HG03520 (cell line): ENCODE measurements around the gene LRRC32.

Experiments
- ATAC-seq: cut with Tn5 transposase; IDR thresholded peaks from one replicate; pipeline ENCODE4 v1.9.1; 2021; ENCODE audit warnings: mild to moderate bottlenecking, moderate library complexity; ENCODE audit not compliant: unreplicated experiment

LRRC32 gene

DNA sequence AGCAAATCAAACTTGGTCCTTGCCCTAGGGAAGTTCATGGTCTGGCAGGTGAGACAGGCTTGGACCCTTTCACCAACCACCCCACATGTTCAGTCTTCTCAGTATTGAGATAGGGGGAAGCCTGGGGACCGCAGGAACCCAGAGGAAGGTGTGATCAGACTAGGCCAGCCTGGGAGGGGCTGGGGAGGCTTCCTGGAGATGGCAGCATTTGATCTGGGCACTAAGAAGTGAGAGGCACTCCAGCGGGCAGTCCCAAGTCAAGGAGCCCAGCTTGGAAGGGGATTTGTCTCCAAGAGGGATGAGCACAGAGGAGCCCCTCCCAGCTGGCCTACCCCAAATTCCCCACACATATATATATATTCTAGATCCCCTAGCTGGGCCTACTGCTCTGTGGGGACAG lies 5.4 kb downstream of the LRRC32 start:
- ATAC-seq = no peak

DNA sequence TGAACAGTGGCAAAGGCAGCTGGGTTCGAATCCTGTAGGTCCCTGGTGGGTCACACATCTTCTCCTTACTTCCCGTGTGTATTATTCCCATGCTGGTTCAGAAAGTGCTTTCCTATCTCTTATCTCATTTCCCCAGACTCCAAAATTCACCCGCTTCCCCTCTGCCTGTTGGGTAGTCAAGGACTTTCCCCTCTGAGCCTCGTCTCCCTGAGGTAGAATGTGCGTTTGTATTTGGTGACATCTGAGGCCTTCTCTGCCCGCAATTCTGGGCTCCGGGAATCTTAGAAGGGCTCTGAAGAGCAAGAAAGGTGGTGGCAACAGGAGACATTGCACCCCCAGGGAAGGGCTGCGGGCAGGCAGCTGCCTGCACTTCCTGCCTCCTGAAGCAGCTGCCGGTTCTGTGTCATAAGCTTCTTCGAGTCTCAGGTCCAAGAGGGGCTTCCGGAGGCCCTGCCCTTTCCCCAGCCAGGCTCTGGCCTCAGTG lies 5.9 kb downstream of the LRRC32 start:
- no peak for ATAC-seq

DNA sequence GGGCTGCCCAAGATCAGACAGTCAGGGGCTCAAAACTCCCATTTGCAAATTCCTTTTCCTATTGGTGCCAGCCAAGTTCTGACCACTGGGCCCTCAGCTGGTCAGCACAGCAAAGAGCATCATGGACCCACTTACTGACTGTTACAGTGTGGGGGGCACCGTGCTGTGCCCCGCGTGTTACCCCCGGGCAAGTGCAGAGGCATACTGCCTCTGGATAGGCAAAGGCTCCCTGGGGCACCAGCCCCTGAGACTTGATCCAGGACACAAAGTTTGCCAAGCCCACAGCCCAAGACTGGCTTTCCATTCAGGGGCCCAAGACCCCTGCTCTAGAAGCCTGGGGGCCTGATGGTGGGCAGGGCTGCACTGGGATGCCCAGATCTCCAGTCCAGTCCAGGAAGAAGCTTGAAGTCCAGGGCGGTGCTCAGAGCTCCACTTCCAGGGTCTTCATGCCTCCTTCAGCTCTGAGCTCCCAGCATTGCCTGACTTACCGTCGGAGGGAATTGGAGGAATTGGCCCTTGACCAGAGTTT lies 6.6 kb downstream of the LRRC32 start:
- ATAC-seq = no peak

DNA sequence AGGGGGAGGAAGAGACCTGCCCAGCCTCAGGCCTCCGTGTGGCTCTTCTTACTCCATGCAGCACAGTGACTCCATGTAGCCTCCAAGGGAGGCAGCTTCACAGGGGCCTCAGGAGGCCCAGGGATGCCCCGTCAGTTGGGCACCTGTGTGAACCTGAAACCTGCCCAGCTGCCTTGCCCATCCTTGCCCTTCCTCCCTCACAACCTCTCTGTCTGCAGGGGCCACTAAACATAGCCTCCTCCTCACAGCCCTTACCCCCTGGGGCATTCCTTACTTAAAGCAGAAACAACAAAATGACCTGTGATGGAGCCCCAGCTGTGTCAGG lies 7.1 kb downstream of the LRRC32 start:
- no peak for ATAC-seq

DNA sequence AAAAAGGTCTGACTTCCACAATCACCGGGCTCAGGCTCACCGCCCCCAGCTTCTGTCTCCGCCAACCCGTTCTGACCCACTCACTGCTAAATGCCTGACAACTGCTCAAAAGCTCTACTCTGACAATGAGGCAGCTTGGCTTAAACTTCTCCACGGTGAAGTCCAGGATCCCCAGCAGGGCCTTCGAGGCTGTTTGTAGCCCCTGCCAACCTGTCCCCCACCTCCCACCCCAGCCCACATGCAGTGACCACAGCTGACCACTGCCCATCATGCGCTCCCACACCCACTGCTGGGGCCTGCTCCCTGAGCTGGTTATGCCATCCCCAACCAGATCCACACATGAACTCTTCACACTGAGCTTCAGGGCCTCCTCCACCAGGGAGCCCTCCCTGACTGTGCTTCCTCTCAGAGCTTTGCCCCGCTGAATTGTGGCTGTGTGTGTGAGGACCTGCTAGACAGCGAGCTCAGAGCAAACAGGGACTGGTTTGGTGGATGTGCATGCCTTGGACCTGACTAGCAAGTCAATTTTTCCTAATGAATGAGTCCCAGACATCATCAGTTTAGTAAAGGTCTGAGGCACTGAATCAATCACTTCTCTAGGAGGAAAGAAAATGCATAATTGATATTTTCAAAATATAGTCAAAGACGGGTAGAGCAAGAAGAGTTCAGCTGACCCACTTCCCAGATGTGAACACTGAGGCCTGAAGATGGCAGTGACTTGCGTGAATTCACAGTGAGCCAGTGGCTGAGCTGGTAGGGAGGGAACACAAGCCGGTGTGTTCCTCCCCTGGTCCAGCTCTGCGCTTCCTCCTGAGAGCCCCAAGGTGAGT lies 7.7 kb downstream of the LRRC32 start:
- no peak for ATAC-seq

DNA sequence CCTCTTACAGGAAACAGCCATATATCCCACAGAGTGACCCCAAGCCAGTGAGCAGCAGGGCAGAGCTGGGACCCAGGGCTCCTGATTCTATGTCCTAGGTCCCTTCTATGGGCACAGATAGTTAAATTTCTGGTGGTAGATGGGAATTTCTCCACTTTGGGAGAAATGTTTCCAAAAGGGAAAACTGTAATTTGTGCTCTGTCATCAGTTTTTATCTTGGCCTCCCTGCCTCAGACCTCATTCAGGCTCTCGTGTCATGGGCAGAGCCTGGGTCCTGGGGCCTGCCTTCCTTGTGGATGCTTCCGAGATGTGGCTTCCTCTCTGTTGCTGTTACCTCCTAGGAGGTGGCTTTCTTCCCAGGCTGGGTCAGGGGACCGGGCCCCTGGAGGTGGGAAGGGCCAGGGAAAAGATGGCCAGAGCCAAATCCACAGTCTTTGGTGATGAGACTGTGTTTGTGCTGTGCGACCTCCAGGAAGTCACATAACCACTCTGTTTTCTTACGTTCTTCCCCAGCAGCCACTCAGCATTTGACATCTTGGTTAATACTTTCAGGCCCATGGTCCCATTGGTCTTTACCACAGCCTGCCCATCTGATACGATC lies 8.6 kb downstream of the LRRC32 start:
- no peak for ATAC-seq

GRCh38 chr11:76661306-76661751 lies 9.2 kb downstream of the LRRC32 start:
- no peak for ATAC-seq

GRCh38 chr11:76660533-76661305 lies 9.8 kb downstream of the LRRC32 start:
- no peak for ATAC-seq

- no peak for ATAC-seq
Measured at GRCh38 chr11:76659672-76660532, 10.6 kb downstream of the LRRC32 start.

DNA sequence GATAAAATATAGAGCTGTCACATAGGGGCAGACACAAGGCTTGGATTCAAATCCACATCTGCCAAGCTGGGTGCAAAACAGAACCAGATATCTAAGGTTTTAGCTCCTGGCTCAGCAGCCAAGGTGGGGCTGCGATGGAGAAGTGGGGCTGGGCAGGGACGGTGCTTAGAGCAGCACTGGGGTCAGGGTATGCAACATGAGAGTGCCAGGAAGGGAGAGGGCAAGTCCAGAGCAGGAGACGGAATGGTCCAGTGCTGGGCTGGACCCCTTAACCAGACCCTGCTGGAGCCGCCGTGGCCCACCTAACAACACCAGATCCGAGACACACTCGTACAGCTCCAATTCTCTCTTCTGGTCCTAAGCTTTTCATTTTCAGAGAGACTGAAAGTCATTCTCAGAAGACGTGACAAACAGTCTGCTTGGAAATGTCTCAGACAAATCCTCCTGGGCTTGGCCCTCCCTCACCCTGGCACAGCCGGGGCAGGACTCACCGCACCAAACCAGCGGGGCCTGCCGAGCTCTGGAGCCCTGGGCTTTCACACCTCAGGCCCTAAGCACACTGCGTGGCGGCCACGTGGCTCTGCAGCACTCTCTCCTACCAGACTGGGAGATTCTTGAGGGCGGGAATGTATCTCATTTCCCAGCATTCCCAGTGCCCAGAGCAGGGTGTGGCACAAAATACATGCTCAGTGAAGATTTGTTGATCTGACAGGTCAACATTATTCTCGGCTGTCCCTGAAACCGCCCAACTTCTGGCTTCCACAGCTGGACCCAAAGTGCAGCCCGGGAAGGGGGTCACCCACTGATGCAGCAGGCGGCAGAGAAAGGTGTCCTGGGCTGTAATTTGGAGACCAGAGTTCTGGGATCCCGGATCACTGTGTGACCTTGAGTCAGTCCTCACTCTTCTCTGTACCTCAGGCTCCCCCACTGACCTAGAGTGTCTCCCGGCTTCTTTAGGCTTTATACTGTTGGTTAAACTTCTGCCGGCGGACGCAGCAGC lies 11.6 kb downstream of the LRRC32 start:
- no peak for ATAC-seq

GRCh38 chr11:76658231-76658630 lies 12.3 kb downstream of the LRRC32 start:
- ATAC-seq = no peak

- no peak for ATAC-seq
Measured at GRCh38 chr11:76657187-76658170, 13.1 kb downstream of the LRRC32 start.

DNA sequence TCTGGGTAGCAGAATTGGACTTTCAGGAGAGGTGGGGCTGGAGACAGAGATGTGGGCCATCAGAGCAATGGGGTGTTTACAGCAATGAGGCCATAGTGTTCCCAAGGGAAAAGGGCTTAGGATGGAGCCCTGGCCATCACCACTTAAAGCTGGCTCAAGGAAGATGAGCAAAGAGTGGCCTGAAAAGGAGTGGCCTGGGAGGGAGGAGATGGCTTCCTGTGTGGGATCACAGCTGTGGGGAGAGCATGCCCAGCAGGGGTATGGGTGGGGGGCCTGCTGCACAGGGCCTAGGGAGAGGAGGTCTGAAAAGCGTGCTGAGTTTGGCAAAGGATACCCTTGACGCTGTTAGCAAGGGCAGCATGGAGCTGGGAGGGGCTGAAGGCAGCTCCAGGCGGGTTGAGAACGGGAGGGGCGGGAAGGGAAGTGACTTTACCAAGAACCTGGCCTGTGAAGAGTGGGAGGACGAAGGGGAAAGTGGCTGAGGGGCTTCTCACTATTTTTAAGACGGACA lies 13.9 kb downstream of the LRRC32 start:
- ATAC-seq = no peak

DNA sequence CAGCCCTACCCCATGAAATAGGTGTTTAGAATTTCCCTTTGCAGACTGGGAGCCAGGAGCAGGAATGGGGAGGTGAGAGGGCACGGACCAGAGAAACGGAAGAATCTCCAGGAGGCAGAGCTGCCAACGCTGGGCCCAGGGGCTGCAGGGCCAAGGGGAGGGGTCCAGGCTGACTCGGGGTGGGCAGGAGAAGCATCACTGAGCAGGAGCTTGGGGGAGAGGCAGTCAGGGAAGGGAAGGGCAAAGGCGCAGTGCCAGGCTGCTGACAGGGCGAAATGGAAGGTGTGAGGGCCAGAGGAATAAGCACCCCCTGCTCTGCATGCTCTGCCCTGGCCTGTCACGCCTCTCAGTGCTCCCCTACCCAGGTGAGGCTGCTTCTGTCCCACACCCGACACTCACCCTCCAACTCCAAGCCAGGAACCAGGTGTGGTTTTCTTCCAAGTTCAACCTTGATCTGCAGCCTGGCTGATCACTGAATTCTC lies 14.5 kb downstream of the LRRC32 start:
- no peak for ATAC-seq

- no peak for ATAC-seq
Measured at GRCh38 chr11:76655501-76656049, 15.0 kb downstream of the LRRC32 start.

- no peak for ATAC-seq
Measured at GRCh38 chr11:76654980-76655379, 15.6 kb downstream of the LRRC32 start.

DNA sequence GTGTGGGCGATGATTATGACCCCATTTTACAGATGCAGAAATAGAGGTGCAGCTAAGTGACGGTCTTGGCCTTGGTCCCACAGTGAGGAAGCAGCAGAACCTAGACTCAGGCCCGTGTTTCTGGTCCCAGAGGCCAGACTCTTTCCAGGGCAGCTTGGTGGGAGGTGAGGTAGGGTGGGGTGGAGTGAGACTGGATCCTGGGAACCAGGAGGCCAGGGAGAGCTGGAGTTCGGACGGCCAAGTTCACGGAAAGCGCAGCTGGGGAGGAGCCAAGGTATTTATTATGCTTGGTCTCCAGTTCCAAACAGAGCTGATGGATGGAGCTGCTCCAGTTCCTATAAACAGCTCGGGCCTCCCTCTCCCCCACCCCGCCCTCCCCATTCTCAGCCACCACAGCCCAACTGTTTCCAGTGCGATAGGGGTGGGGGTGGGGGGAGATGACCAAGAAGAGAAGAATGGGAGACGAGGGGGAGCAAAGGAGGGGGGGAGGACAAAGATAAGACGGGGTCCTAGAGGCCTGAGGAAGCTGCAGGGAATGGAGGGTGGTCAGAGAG lies 16.2 kb downstream of the LRRC32 start:
- ATAC-seq = no peak
